Measurements from ENCODE around the gene MORN5.

MORN5 gene

GRCh38 chr9:122239722-122240121, 80.0 kb downstream of the MORN5 start:
- no peak overlapping the region for H3K4me3 ChIP-seq (ENCODE audit: low read depth, low read length)
- no peak for DNase-seq (ENCODE audit: low read depth)
- TF ChIP-seq CTCF (IDR thresholded peaks at IDR 0.05; ENCODE audit: low read depth, low read length) (no peak), MAX (IDR thresholded peaks at IDR 0.05; ENCODE audit: low read depth, low read length) (no peak), MYC (IDR thresholded peaks at IDR 0.05; ENCODE audit: low read depth, low read length) (no peak), POLR2A (IDR thresholded peaks at IDR 0.05; ENCODE audit: extremely low read depth, insufficient read length) (no peak)

- TF ChIP-seq MYC (IDR thresholded peaks at IDR 0.05; ENCODE audit: low read depth, low read length) = no peak
- no peak for TF ChIP-seq MAX (IDR thresholded peaks at IDR 0.05; ENCODE audit: low read depth, low read length)
- no peak for TF ChIP-seq POLR2A (IDR thresholded peaks at IDR 0.05; ENCODE audit: extremely low read depth, insufficient read length)
- TF ChIP-seq CTCF (IDR thresholded peaks at IDR 0.05; ENCODE audit: low read depth, low read length) = no peak
- no peak overlapping the region for H3K4me3 ChIP-seq (ENCODE audit: low read depth, low read length)
- DNase-seq (ENCODE audit: low read depth) = no peak
These were observed 84.6 kb downstream of the MORN5 start for GRCh38 chr9:122244349-122244748.

- no peak for DNase-seq (ENCODE audit: low read depth)
- TF ChIP-seq MAX (IDR thresholded peaks at IDR 0.05; ENCODE audit: low read depth, low read length) (no peak), CTCF (IDR thresholded peaks at IDR 0.05; ENCODE audit: low read depth, low read length) (no peak), MYC (IDR thresholded peaks at IDR 0.05; ENCODE audit: low read depth, low read length) (no peak), POLR2A (IDR thresholded peaks at IDR 0.05; ENCODE audit: extremely low read depth, insufficient read length) (no peak)
- H3K4me3 ChIP-seq (ENCODE audit: low read depth, low read length) = no peak overlapping the region
These were observed 87.0 kb downstream of the MORN5 start for GRCh38 chr9:122246666-122247065.

- no peak for DNase-seq (ENCODE audit: low read depth)
- TF ChIP-seq MAX (IDR thresholded peaks at IDR 0.05; ENCODE audit: low read depth, low read length) (no peak), MYC (IDR thresholded peaks at IDR 0.05; ENCODE audit: low read depth, low read length) (no peak), POLR2A (IDR thresholded peaks at IDR 0.05; ENCODE audit: extremely low read depth, insufficient read length) (no peak), CTCF (IDR thresholded peaks at IDR 0.05; ENCODE audit: low read depth, low read length) (no peak)
- no peak overlapping the region for H3K4me3 ChIP-seq (ENCODE audit: low read depth, low read length)
These were observed 88.7 kb downstream of the MORN5 start for GRCh38 chr9:122248448-122248865.
